Measurements from ENCODE around the gene CSHL1. TPM values are rescaled to one million over a fixed set of nuclear protein-coding genes. Genes with fewer than 3 reads are reported as not detected.

The CSHL1 gene
- total and polyA plus RNA-seq, 2 experiments from 2014 or later, result 0.44 TPM; not detected in 1

GRCh38 chr17:63930951-63931575, 20.0 kb upstream of the CSHL1 start:
- Histone ChIP-seq H3K36me3 (ENCODE audit: insufficient read depth) (no peaks in the 10 kb centered on the region), H2AFZ (peak overlapping the region; percentile 84), H3F3A (replicated peaks; ENCODE audit: low read depth) (no peaks in the 10 kb centered on the region), H3K4me1 (ENCODE audit: insufficient read depth) (peaks cover 14% of the 10 kb centered on the region; the same call in 1 of the 2 replicates), H4K20me1 (replicated peaks; ENCODE audit: insufficient read depth) (no peaks in the 10 kb centered on the region), H3K27ac (ENCODE audit: low read depth) (no peak overlapping the region), H3K4me3 (no peak overlapping the region), H3K4me2 (peak overlapping the region; percentile 64), H3K27me3 (ENCODE audit: insufficient read depth) (no peaks in the 10 kb centered on the region), H3K79me2 (replicated peaks; ENCODE audit: insufficient read depth) (no peaks in the 10 kb centered on the region), H3K9me2 (ENCODE audit: insufficient read depth) (no peaks in the 10 kb centered on the region)
- peak; percentile 72 for DNase-seq (ENCODE audit: low spot score)
- no peak overlapping the region for H3K27ac Mint-ChIP-seq
- H3K27me3 Mint-ChIP-seq (ENCODE audit: insufficient read depth, low read depth, poor library complexity), result peaks cover 8% of the 10 kb centered on the region
- TF ChIP-seq REST (IDR thresholded peaks at IDR 0.05; ENCODE audit: unreplicated experiment), result no peak
- no peak for TF ChIP-seq ZNF114 (CRISPR knock-in tag; IDR thresholded peaks at IDR 0.05)
- TF ChIP-seq STAT1 (IDR thresholded peaks at IDR 0.05; ENCODE audit: unreplicated experiment), result no peak
- TF ChIP-seq ETS1 (IDR thresholded peaks at IDR 0.05), result no peak
- no peak for TF ChIP-seq POLR2AphosphoS5 (IDR thresholded peaks at IDR 0.05; ENCODE audit: low read depth)
- no peak for TF ChIP-seq ZNF331 (CRISPR knock-in tag; IDR thresholded peaks at IDR 0.05; ENCODE audit: low read depth)
- no peak for TF ChIP-seq JUNB (IDR thresholded peaks at IDR 0.05; ENCODE audit: unreplicated experiment)
- no peak for TF ChIP-seq CTCF (conservative IDR thresholded peaks at IDR 0.05; ENCODE audit: low read depth in 2 of 2)
- no peak for TF ChIP-seq NANOG (IDR thresholded peaks at IDR 0.05; ENCODE audit: borderline replicate concordance)
- TF ChIP-seq EZH2phosphoT487 (IDR thresholded peaks at IDR 0.05; ENCODE audit: unreplicated experiment), result no peak
- TF ChIP-seq EZH2 (IDR thresholded peaks at IDR 0.05; ENCODE audit: low read depth, unreplicated experiment), result no peak
- no peak for TF ChIP-seq ZNF462 (CRISPR knock-in tag; IDR thresholded peaks at IDR 0.05)
- H3K9me3 Mint-ChIP-seq, result no peaks in the 10 kb centered on the region
- ATAC-seq, result peak; percentile 84
- H3K4me3 Mint-ChIP-seq, result no peak overlapping the region; the same call in 2 of the 3 replicates
- H3K36me3 Mint-ChIP-seq (ENCODE audit: low read depth), result no peaks in the 10 kb centered on the region
- peaks cover 13% of the 10 kb centered on the region for H3K4me1 Mint-ChIP-seq
